ENCODE results near the gene FBXW7. TPM values are rescaled to one million over a fixed set of nuclear protein-coding genes. Genes with fewer than 3 reads are reported as not detected.

FBXW7 gene
- total and polyA plus RNA-seq, 4 donors, result 7.6 to 82.1 (median 20.6) TPM

DNA sequence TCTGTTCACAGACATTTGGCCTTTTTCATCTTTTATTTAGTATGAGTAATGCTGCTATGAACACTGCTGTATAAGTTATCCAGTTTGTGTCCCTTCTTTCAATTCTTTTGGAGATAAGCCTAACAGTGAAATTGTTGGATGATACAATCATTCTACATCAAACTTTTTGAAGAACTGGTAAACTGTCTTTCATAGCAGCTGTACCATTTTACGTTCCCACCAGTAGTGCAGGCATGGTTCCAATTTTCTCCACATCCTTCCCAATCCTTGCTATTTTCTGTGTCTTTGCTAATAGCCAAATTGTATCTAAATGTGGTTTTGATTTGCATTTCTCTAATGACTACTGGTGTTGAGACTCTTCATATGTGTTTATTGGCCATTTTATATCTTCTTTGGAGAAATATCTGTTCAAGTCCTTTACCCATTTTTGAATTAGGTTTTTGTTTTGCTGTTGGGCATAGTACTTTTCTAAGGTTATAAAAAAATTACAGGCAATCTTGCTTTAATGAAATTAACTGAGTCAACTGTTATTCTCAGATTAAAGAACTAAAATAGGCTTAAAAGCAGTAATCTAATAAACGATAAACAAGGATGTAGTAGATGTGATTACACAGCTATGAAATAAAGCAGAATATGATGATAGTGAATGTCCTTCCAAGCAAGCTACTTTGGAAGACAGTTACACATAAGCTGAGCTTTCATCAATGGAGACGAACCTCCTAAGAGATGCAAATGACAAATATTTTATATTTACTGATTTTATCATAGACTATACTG lies 57.2 kb downstream of the FBXW7 start:
- peaks cover 0 to 11% (median 3%) of the 10 kb centered on the region in 5 donors for H3K4me1 ChIP-seq (ENCODE audit: control insufficient read depth in 5 of 5, insufficient read depth in 5 of 5, low read length in 5 of 5)
- DNase-seq, result no peak
- H3K9me3 ChIP-seq (ENCODE audit: control insufficient read depth in 4 of 4, insufficient read depth in 3 of 4, low read length in 3 of 4), result no peaks in the 10 kb centered on the region
- H3K9ac ChIP-seq (ENCODE audit: insufficient read depth in 1 of 2, low read length in 2 of 2), result no peak overlapping the region
- no peak overlapping the region for H3K27ac ChIP-seq (ENCODE audit: low read depth in 1 of 2, low read length in 1 of 2)
- TF ChIP-seq, protein P1, sequence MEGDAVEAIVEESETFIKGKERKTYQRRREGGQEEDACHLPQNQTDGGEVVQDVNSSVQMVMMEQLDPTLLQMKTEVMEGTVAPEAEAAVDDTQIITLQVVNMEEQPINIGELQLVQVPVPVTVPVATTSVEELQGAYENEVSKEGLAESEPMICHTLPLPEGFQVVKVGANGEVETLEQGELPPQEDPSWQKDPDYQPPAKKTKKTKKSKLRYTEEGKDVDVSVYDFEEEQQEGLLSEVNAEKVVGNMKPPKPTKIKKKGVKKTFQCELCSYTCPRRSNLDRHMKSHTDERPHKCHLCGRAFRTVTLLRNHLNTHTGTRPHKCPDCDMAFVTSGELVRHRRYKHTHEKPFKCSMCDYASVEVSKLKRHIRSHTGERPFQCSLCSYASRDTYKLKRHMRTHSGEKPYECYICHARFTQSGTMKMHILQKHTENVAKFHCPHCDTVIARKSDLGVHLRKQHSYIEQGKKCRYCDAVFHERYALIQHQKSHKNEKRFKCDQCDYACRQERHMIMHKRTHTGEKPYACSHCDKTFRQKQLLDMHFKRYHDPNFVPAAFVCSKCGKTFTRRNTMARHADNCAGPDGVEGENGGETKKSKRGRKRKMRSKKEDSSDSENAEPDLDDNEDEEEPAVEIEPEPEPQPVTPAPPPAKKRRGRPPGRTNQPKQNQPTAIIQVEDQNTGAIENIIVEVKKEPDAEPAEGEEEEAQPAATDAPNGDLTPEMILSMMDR (IDR thresholded peaks at IDR 0.05; ENCODE audit: control extremely low read depth, extremely low read depth), result no peak
- 85 to 89% methylated on average over 3 of the region's 3 CpGs for WGBS, 2 donors
- H3K4me3 ChIP-seq, result no peak overlapping the region
- ATAC-seq (ENCODE audit: insufficient read depth, low FRiP score), result no peak
- peaks cover 0 to 6% (median 0%) of the 10 kb centered on the region in 4 donors for H3K36me3 ChIP-seq (ENCODE audit: control insufficient read depth in 4 of 4, insufficient read depth in 4 of 4, low read length in 4 of 4)
- H3K27me3 ChIP-seq (ENCODE audit: control insufficient read depth in 3 of 3, insufficient read depth in 3 of 3, low read length in 2 of 3), result no peaks in the 10 kb centered on the region

DNA sequence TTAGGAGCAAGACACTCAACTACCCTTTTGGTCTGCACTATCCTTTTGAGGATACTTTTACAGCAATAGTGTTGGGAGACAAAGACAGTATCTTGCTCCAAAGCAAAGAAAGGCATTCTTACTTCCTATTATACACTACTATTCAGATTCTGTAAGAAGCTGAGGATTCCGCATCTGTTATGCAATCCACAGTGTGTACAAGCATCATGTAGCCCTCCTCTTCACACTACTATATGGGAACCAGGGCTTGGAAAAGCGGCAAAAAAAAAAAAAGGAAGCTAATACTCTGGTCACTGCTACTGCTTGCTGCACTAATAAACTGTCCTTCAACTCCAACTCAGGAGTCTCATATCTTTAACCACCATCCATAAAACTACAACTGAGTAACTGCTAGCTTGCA lies 59.1 kb downstream of the FBXW7 start:
- ATAC-seq (ENCODE audit: insufficient read depth, low FRiP score) (no peak), DNase-seq (no peak)
- H3K36me3 ChIP-seq (ENCODE audit: control insufficient read depth in 4 of 4, insufficient read depth in 4 of 4, low read length in 4 of 4), result peaks cover 0 to 6% (median 0%) of the 10 kb centered on the region in 4 donors
- no peak overlapping the region for H3K4me3 ChIP-seq
- H3K9ac ChIP-seq (ENCODE audit: insufficient read depth in 1 of 2, low read length in 2 of 2), result no peak overlapping the region
- TF ChIP-seq, protein P1 (IDR thresholded peaks at IDR 0.05; ENCODE audit: control extremely low read depth, extremely low read depth), result no peak
- H3K9me3 ChIP-seq (ENCODE audit: control insufficient read depth in 4 of 4, insufficient read depth in 3 of 4, low read length in 3 of 4), result no peaks in the 10 kb centered on the region
- H3K4me1 ChIP-seq (ENCODE audit: control insufficient read depth in 5 of 5, insufficient read depth in 5 of 5, low read length in 5 of 5), result peaks cover 0 to 11% (median 0%) of the 10 kb centered on the region in 5 donors
- H3K27ac ChIP-seq (ENCODE audit: low read depth in 1 of 2, low read length in 1 of 2), result no peak overlapping the region
- H3K27me3 ChIP-seq (ENCODE audit: control insufficient read depth in 3 of 3, insufficient read depth in 3 of 3, low read length in 2 of 3), result no peaks in the 10 kb centered on the region
- 46 to 63% methylated on average over 2 of the region's 2 CpGs for WGBS, 2 donors

DNA sequence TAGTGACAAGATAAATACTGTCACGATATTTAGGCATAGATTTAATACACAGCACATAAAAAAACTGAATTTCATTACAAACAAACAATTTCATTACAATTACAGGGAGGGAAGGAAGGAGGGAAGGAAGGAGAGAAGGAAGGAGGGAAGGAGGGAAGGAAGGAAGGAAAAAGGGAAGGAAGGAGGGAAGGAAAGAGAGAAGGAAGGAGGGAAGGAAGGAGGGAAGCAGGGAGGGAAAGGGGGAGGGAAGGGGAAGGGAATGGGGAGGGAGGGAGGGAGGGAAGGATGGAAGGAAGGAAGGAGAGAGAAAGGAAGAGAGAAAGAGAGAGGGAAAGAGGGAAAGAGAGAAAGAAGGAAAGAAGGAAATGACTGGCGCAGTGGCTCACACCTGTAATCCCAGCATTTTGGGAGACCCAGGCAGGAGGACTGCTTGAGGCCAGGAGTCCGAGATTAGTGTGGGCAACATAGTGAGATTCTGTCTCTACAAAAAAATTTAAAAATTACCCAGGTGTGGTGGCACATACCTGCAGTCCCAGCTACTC lies 64.6 kb downstream of the FBXW7 start:
- no peaks in the 10 kb centered on the region for H3K27me3 ChIP-seq (ENCODE audit: control insufficient read depth in 3 of 3, insufficient read depth in 3 of 3, low read length in 2 of 3)
- no peak for ATAC-seq (ENCODE audit: insufficient read depth, low FRiP score)
- no peak overlapping the region for H3K9ac ChIP-seq (ENCODE audit: insufficient read depth in 1 of 2, low read length in 2 of 2)
- DNase-seq, result no peak
- whole genome bisulfite sequencing, 2 donors, result 97 to 98% methylated on average over 3 of the region's 3 CpGs
- H3K27ac ChIP-seq (ENCODE audit: low read depth in 1 of 2, low read length in 1 of 2), result no peak overlapping the region
- no peaks in the 10 kb centered on the region for H3K36me3 ChIP-seq (ENCODE audit: control insufficient read depth in 4 of 4, insufficient read depth in 4 of 4, low read length in 4 of 4)
- H3K4me1 ChIP-seq (ENCODE audit: control insufficient read depth in 5 of 5, insufficient read depth in 5 of 5, low read length in 5 of 5), result peaks cover 0 to 3% (median 0%) of the 10 kb centered on the region in 5 donors
- H3K9me3 ChIP-seq (ENCODE audit: control insufficient read depth in 4 of 4, insufficient read depth in 3 of 4, low read length in 3 of 4), result no peaks in the 10 kb centered on the region
- no peak overlapping the region for H3K4me3 ChIP-seq
- TF ChIP-seq, protein P1 (IDR thresholded peaks at IDR 0.05; ENCODE audit: control extremely low read depth, extremely low read depth), result no peak

Measured in lung (tissue), 12 donors.